HepG2 (cell line): ENCODE data around the gene NAT9. TPM values are rescaled to one million over a fixed set of nuclear protein-coding genes. Genes with fewer than 3 reads are reported as not detected.
A peak's percentile ranks its signal among the peaks of the same experiment; 100 is the strongest.

ENCODE experiments used
- AGO2 ChIP-seq: fragments of 200-400 bp; formaldehyde crosslinking; optimal IDR thresholded peaks from 2 replicates; pipeline ENCODE3; 2017; ENCODE audit warnings: mild to moderate bottlenecking, low read depth, low read length, moderate library complexity
- ZBTB43 ChIP-seq: sonication (generic); formaldehyde crosslinking; conservative IDR thresholded peaks from 2 replicates; pipeline ENCODE4 v1.4.0; 2020; ENCODE audit warnings: missing genetic modification reagents
- ZNF205 ChIP-seq: IDR thresholded peaks from 2 replicates; pipeline ENCODE4 v1.6.1; 2018; ENCODE audit warnings: missing biosample characterization, missing genetic modification reagents
- ZNF337 ChIP-seq: sonication (generic); formaldehyde crosslinking; IDR thresholded peaks from 2 replicates; pipeline ENCODE4 v1.5.1; 2020; ENCODE audit warnings: missing genetic modification reagents, low read depth, mild to moderate bottlenecking, borderline replicate concordance
- ZNF574 ChIP-seq: sonication (generic); formaldehyde crosslinking; IDR thresholded peaks from 2 replicates; pipeline ENCODE4 v1.4.0; 2020; ENCODE audit warnings: missing genetic modification reagents
- ZNF768 ChIP-seq: sonication (generic); formaldehyde crosslinking; IDR thresholded peaks from 2 replicates; pipeline ENCODE4 v1.4.0; 2020; ENCODE audit warnings: missing genetic modification reagents
- polyA plus RNA-seq, 8 experiments: library from polyadenylated mRNA; depleted of rRNA in 3 of 8; stranded (reverse) in 7 of 8; unstranded in 1 of 8; fragments of >200 nt; fragmentation: Illumina TruSeq in 4 of 8; extraction: Trizol in 4 of 8; gene quantifications; 2 replicates each; pipeline versions ENCODE4 v1.2.1 to v1.2.3, GENCODE V29; 2011 to 2016; ENCODE audit warnings: low read depth in 4 of 8, missing spikeins in 1 of 8, mixed read lengths in 1 of 8; ENCODE audit not compliant: insufficient read depth in 1 of 8
- total RNA-seq, 5 experiments: library from RNA; depleted of rRNA; stranded (reverse); fragments of >200 nt; fragmentation: Illumina TruSeq; extraction: Trizol; gene quantifications; 2 replicates each; pipeline ENCODE4 v1.2.3, GENCODE V29; 2016; ENCODE audit warnings: low read depth in 1 of 5
- TF ChIP-seq, protein P1 (sequence below): sonication (generic); formaldehyde crosslinking; IDR thresholded peaks from 2 replicates; pipeline ENCODE4 v1.4.0; 2020; ENCODE audit warnings: missing genetic modification reagents, borderline replicate concordance
- TF ChIP-seq, protein P2 (sequence below): sonication (generic); formaldehyde crosslinking; IDR thresholded peaks from 2 replicates; pipeline ENCODE4 v1.4.0; 2020; ENCODE audit warnings: low read depth, mild to moderate bottlenecking, missing genetic modification reagents
- TF ChIP-seq, protein P3 (sequence below): sonication (generic); formaldehyde crosslinking; IDR thresholded peaks from 2 replicates; pipeline ENCODE4 v1.5.0; 2020; ENCODE audit warnings: missing genetic modification reagents
- TF ChIP-seq, protein P4 (sequence below): IDR thresholded peaks from 2 replicates; pipeline ENCODE4 v1.6.1; 2018; ENCODE audit warnings: missing genetic modification reagents
- TF ChIP-seq, protein P5 (sequence below): fragments of 450-650 bp; IDR thresholded peaks from 2 replicates; pipeline ENCODE4 v1.6.1; 2017; ENCODE audit warnings: mild to moderate bottlenecking

NAT9 gene
- total and polyA plus RNA-seq, 2 of the 13 experiments (the other 11 are each of a cell fraction or from before 2014, with no cell fraction given) = 39.7 to 44.2 TPM

GRCh38 chr17:74748529-74749278, 27.4 kb downstream of the NAT9 start, which contains the start of gene NHERF1 (continued):
- TF ChIP-seq, protein P1, sequence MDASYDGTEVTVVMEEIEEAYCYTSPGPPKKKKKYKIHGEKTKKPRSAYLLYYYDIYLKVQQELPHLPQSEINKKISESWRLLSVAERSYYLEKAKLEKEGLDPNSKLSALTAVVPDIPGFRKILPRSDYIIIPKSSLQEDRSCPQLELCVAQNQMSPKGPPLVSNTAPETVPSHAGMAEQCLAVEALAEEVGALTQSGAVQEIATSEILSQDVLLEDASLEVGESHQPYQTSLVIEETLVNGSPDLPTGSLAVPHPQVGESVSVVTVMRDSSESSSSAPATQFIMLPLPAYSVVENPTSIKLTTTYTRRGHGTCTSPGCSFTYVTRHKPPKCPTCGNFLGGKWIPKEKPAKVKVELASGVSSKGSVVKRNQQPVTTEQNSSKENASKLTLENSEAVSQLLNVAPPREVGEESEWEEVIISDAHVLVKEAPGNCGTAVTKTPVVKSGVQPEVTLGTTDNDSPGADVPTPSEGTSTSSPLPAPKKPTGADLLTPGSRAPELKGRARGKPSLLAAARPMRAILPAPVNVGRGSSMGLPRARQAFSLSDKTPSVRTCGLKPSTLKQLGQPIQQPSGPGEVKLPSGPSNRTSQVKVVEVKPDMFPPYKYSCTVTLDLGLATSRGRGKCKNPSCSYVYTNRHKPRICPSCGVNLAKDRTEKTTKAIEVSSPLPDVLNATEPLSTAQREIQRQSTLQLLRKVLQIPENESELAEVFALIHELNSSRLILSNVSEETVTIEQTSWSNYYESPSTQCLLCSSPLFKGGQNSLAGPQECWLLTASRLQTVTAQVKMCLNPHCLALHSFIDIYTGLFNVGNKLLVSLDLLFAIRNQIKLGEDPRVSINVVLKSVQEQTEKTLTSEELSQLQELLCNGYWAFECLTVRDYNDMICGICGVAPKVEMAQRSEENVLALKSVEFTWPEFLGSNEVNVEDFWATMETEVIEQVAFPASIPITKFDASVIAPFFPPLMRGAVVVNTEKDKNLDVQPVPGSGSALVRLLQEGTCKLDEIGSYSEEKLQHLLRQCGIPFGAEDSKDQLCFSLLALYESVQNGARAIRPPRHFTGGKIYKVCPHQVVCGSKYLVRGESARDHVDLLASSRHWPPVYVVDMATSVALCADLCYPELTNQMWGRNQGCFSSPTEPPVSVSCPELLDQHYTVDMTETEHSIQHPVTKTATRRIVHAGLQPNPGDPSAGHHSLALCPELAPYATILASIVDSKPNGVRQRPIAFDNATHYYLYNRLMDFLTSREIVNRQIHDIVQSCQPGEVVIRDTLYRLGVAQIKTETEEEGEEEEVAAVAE = peak; percentile 75; the same call in 1 of the 2 replicates
- TF ChIP-seq, protein P2, sequence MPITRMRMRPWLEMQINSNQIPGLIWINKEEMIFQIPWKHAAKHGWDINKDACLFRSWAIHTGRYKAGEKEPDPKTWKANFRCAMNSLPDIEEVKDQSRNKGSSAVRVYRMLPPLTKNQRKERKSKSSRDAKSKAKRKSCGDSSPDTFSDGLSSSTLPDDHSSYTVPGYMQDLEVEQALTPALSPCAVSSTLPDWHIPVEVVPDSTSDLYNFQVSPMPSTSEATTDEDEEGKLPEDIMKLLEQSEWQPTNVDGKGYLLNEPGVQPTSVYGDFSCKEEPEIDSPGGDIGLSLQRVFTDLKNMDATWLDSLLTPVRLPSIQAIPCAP = peak; percentile 75; the same call in 1 of the 2 replicates
- TF ChIP-seq, protein P3, sequence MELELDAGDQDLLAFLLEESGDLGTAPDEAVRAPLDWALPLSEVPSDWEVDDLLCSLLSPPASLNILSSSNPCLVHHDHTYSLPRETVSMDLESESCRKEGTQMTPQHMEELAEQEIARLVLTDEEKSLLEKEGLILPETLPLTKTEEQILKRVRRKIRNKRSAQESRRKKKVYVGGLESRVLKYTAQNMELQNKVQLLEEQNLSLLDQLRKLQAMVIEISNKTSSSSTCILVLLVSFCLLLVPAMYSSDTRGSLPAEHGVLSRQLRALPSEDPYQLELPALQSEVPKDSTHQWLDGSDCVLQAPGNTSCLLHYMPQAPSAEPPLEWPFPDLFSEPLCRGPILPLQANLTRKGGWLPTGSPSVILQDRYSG = 0 out of 2 replicates have a peak, but pooled peaks have one; percentile 60
- TF ChIP-seq ZNF574 (CRISPR knock-in tag) (peak; percentile 85), ZNF768 (CRISPR knock-in tag) (peak; percentile 82), AGO2 (peak; percentile 90), ZNF205 (CRISPR knock-in tag) (peak; percentile 87), ZNF337 (CRISPR knock-in tag) (no peak), ZBTB43 (peak; percentile 81)
- TF ChIP-seq, protein P4, sequence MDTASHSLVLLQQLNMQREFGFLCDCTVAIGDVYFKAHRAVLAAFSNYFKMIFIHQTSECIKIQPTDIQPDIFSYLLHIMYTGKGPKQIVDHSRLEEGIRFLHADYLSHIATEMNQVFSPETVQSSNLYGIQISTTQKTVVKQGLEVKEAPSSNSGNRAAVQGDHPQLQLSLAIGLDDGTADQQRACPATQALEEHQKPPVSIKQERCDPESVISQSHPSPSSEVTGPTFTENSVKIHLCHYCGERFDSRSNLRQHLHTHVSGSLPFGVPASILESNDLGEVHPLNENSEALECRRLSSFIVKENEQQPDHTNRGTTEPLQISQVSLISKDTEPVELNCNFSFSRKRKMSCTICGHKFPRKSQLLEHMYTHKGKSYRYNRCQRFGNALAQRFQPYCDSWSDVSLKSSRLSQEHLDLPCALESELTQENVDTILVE (CRISPR knock-in tag) = peak; percentile 88
- TF ChIP-seq, protein P5, sequence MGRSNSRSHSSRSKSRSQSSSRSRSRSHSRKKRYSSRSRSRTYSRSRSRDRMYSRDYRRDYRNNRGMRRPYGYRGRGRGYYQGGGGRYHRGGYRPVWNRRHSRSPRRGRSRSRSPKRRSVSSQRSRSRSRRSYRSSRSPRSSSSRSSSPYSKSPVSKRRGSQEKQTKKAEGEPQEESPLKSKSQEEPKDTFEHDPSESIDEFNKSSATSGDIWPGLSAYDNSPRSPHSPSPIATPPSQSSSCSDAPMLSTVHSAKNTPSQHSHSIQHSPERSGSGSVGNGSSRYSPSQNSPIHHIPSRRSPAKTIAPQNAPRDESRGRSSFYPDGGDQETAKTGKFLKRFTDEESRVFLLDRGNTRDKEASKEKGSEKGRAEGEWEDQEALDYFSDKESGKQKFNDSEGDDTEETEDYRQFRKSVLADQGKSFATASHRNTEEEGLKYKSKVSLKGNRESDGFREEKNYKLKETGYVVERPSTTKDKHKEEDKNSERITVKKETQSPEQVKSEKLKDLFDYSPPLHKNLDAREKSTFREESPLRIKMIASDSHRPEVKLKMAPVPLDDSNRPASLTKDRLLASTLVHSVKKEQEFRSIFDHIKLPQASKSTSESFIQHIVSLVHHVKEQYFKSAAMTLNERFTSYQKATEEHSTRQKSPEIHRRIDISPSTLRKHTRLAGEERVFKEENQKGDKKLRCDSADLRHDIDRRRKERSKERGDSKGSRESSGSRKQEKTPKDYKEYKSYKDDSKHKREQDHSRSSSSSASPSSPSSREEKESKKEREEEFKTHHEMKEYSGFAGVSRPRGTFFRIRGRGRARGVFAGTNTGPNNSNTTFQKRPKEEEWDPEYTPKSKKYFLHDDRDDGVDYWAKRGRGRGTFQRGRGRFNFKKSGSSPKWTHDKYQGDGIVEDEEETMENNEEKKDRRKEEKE = no peak
